Esophagus squamous epithelium (tissue), 4 donors: ENCODE data around the gene CCL4L2.
"Not testable (repeated sequence)": the region's sequence is repeated elsewhere in the genome, so short reads cannot be mapped to it uniquely, and the experiment has no call there.

ENCODE experiments used
- POLR2A ChIP-seq, 4 donors: fragments of 450-650 bp; IDR thresholded peaks; one replicate each; pipeline ENCODE4 v1.6.1; 2017; ENCODE audit warnings: antibody characterized with exemption in 4 of 4, mild to moderate bottlenecking in 4 of 4, moderate library complexity in 3 of 4
- TF ChIP-seq, protein P1 (sequence below), 6 experiments: fragments of 450-650 bp in 4 of 6; fragments of 200-600 bp in 2 of 6; sonication (generic) in 2 of 6; IDR thresholded peaks; one replicate each; pipeline ENCODE4 v1.5.1; 2016 to 2019; ENCODE audit warnings: antibody characterized with exemption in 6 of 6, mild to moderate bottlenecking in 4 of 6, moderate library complexity in 4 of 6

DNA sequence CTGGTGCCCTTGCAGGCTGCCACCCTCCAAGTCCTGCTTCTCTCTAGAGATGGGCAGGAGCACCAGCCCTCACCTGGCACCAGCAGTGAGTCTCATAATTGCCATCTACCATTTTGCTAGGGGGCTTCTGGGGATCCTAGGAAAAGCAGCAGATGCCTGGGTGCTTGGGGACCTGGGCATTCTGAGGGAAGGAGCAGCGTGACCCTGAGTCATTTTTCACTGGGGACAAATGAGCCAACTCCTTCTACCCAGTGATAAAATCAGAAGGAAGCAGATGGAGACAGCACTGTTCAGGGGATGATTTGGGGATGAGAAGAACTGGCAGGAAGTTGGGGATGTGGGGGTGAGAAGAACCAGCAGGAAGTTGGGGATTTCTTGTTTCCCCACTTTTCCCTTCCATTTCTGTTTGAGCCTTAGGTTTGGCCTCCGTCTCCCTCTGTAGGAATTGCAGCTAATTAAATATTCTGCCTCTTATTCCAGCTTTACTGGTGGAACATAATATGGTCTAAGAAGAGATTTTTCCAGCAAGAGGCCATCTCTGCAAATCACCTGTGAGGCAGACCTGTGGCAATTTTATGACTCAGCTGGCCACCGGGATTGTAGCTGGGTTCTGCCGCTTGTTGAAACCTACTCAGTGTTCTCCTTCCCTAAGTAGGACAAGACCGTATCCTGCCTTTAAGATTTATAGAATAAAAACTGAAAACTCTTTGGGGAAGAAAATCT, 22.8 kb upstream of the CCL4L2 start:
- TF ChIP-seq, protein P1, sequence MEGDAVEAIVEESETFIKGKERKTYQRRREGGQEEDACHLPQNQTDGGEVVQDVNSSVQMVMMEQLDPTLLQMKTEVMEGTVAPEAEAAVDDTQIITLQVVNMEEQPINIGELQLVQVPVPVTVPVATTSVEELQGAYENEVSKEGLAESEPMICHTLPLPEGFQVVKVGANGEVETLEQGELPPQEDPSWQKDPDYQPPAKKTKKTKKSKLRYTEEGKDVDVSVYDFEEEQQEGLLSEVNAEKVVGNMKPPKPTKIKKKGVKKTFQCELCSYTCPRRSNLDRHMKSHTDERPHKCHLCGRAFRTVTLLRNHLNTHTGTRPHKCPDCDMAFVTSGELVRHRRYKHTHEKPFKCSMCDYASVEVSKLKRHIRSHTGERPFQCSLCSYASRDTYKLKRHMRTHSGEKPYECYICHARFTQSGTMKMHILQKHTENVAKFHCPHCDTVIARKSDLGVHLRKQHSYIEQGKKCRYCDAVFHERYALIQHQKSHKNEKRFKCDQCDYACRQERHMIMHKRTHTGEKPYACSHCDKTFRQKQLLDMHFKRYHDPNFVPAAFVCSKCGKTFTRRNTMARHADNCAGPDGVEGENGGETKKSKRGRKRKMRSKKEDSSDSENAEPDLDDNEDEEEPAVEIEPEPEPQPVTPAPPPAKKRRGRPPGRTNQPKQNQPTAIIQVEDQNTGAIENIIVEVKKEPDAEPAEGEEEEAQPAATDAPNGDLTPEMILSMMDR (IDR thresholded peaks at IDR 0.05), result not testable (repeated sequence)
- TF ChIP-seq POLR2A (IDR thresholded peaks at IDR 0.05), result not testable (repeated sequence)
